PC-3 (cell line): ENCODE data around the gene GPR18. TPM values are rescaled to one million over a fixed set of nuclear protein-coding genes. Genes with fewer than 3 reads are reported as not detected.

Experiments
- ATAC-seq: fragments of 200-7000 bp; cut with Tn5 transposase; 2 replicates; pipeline ENCODE4 v1.9.1; 2020; ENCODE audit warnings: mild to moderate bottlenecking, moderate library complexity
- BruUV-seq: library from RNA; stranded (reverse); fragments of 400-500 nt; replicated peaks from 2 replicates; lab custom pipeline; 2021; lab: Mats Ljungman, UMichigan
- CTCF ChIA-PET: fragments of 300-600 bp; sonication (Branson Sonifier 250); formaldehyde crosslinking; loops from one replicate; lab custom pipeline; 2022; ENCODE audit warnings: antibody characterized with exemption; lab: Charles Lee
- POLR2A ChIA-PET: fragments of 300-600 bp; sonication (Branson Sonifier 250); formaldehyde crosslinking; loops from one replicate; lab custom pipeline; 2022; ENCODE audit warnings: antibody characterized with exemption; ENCODE audit not compliant: unreplicated experiment; lab: Charles Lee
- DNase-seq: peaks from one replicate; pipeline ENCODE4 v3.0.0-alpha.2; 2015
- H2AFZ ChIP-seq: fragments of 300-600 bp; sonication (generic); 2 replicates; pipeline ENCODE4 v1.6.0; 2016; ENCODE audit warnings: antibody characterized with exemption, low read length
- H3F3A ChIP-seq: fragments of 300-600 bp; sonication (generic); one replicate; pipeline ENCODE4 v1.6.0; 2017; ENCODE audit warnings: antibody characterized with exemption, low read length, control low read depth, mild to moderate bottlenecking; ENCODE audit not compliant: unreplicated experiment
- H3K27ac ChIP-seq: fragments of 300-600 bp; sonication (generic); 2 replicates; pipeline ENCODE4 v1.5.1; 2016; ENCODE audit warnings: mild to moderate bottlenecking, low read length
- H3K27me3 ChIP-seq: fragments of 300-600 bp; sonication (generic); 2 replicates; pipeline ENCODE4 v1.6.1; 2016; ENCODE audit warnings: low read length, mixed read lengths
- H3K36me3 ChIP-seq: fragments of 300-600 bp; sonication (generic); 2 replicates; pipeline ENCODE4 v1.6.1; 2016; ENCODE audit warnings: low read depth, mixed run types, low read length, mixed read lengths
- H3K4me1 ChIP-seq: fragments of 300-600 bp; sonication (generic); 2 replicates; pipeline ENCODE4 v1.5.1; 2016; ENCODE audit warnings: low read length; ENCODE audit not compliant: insufficient read depth
- H3K4me2 ChIP-seq: fragments of 300-600 bp; sonication (generic); 2 replicates; pipeline ENCODE4 v1.6.0; 2016; ENCODE audit warnings: low read length
- H3K4me3 ChIP-seq: fragments of 300-600 bp; sonication (generic); 2 replicates; pipeline ENCODE4 v1.5.1; 2016; ENCODE audit warnings: mild to moderate bottlenecking, low read length, mixed read lengths
- H3K79me2 ChIP-seq: fragments of 300-600 bp; sonication (generic); 2 replicates; pipeline ENCODE4 v1.6.1; 2017; ENCODE audit warnings: low read length, mixed read lengths
- H3K9ac ChIP-seq: fragments of 300-600 bp; sonication (generic); 2 replicates; pipeline ENCODE4 v1.6.0; 2016; ENCODE audit warnings: mild to moderate bottlenecking, low read length
- H3K9me2 ChIP-seq: fragments of 300-600 bp; sonication (generic); replicated peaks from 2 replicates; pipeline ENCODE4 v1.6.1; 2016; ENCODE audit warnings: mixed run types, low read length, mixed read lengths
- H3K9me3 ChIP-seq: fragments of 300-600 bp; sonication (generic); 2 replicates; pipeline ENCODE4 v1.6.1; 2016; ENCODE audit warnings: low read length, mixed read lengths
- H4K20me1 ChIP-seq: fragments of 300-600 bp; sonication (generic); 2 replicates; pipeline ENCODE4 v1.6.1; 2016; ENCODE audit warnings: low read length, mixed read lengths
- CTCF ChIP-seq: fragments of 300-600 bp; sonication (generic); conservative IDR thresholded peaks from 2 replicates; pipeline ENCODE4 v1.5.1; 2017; ENCODE audit warnings: antibody characterized with exemption, low read depth, mild to moderate bottlenecking, low read length
- EZH2 ChIP-seq: fragments of 300-600 bp; sonication (generic); IDR thresholded peaks from one replicate; pipeline ENCODE4 v1.6.1; 2017; ENCODE audit warnings: antibody characterized with exemption, mild to moderate bottlenecking, low read length; ENCODE audit not compliant: unreplicated experiment
- EZH2phosphoT487 ChIP-seq: fragments of 300-600 bp; sonication (generic); IDR thresholded peaks from 2 replicates; pipeline ENCODE4 v1.6.1; 2018; ENCODE audit warnings: mild to moderate bottlenecking, antibody characterized with exemption, low read length, borderline replicate concordance
- intact Hi-C: fragments of 100-400 bp; cut with micrococcal nuclease; formaldehyde crosslinking; loops from 2 replicates; pipeline ENCODE4 v1.9.0; 2023
- total RNA-seq: library from RNA; depleted of rRNA; stranded (reverse); fragments of >200 nt; gene quantifications from 2 replicates; pipeline ENCODE4 v1.2.3, GENCODE V29; 2014

Gene GPR18
- total RNA-seq, 1 experiment from 2014 or later: not detected

GRCh38 chr13:99288089-99288488, 29.9 kb upstream of the GPR18 start:
- Histone ChIP-seq H3K4me3 (no peak overlapping the region), H3K27ac (no peak overlapping the region), H3K27me3 (no peaks in the 10 kb centered on the region), H3K4me2 (no peak overlapping the region), H4K20me1 (no peaks in the 10 kb centered on the region), H2AFZ (no peak overlapping the region), H3K4me1 (no peaks in the 10 kb centered on the region), H3K9ac (no peak overlapping the region), H3K36me3 (no peaks in the 10 kb centered on the region), H3K9me2 (no peaks in the 10 kb centered on the region), H3K9me3 (no peaks in the 10 kb centered on the region), H3F3A (no peaks in the 10 kb centered on the region), H3K79me2 (no peaks in the 10 kb centered on the region)
- ATAC-seq (no peak), DNase-seq (no peak)
- ChIA-PET CTCF (no interaction called here), POLR2A (no interaction called here)
- intact Hi-C loops: no loop called here
- BruUV-seq: no TSS peak
- no peak for TF ChIP-seq CTCF

- no peak overlapping the region for H3K4me3 ChIP-seq
- H3K27me3 ChIP-seq: no peaks in the 10 kb centered on the region
- H3K27ac ChIP-seq: no peak overlapping the region
- no peak for TF ChIP-seq CTCF
- no peak for TF ChIP-seq EZH2
- no peak for TF ChIP-seq EZH2phosphoT487
- no peaks in the 10 kb centered on the region for H3F3A ChIP-seq
- no peaks in the 10 kb centered on the region for H3K9me3 ChIP-seq
- no peak overlapping the region for H3K9ac ChIP-seq
- ChIA-PET CTCF (no interaction called here), POLR2A (no interaction called here)
- H3K4me1 ChIP-seq: no peaks in the 10 kb centered on the region
- no peaks in the 10 kb centered on the region for H4K20me1 ChIP-seq
- H3K79me2 ChIP-seq: no peaks in the 10 kb centered on the region
- H2AFZ ChIP-seq: no peak overlapping the region
- ATAC-seq: no peak
- DNase-seq: no peak
- no peaks in the 10 kb centered on the region for H3K9me2 ChIP-seq
- BruUV-seq: no TSS peak
- H3K4me2 ChIP-seq: no peak overlapping the region
- intact Hi-C loops: no loop called here
- no peaks in the 10 kb centered on the region for H3K36me3 ChIP-seq
Observed at GRCh38 chr13:99287551-99287950, 29.4 kb upstream of the GPR18 start.

- no peak overlapping the region for H3K4me2 ChIP-seq
- ChIA-PET POLR2A (no interaction called here), CTCF (no interaction called here)
Observed at GRCh38 chr13:99285432-99286182, 27.4 kb upstream of the GPR18 start.

More at GRCh38 chr13:99285432-99286182, 27.4 kb upstream of the GPR18 start:
- Histone ChIP-seq H2AFZ (no peak overlapping the region), H3K27ac (no peak overlapping the region), H3K9ac (no peak overlapping the region), H4K20me1 (no peaks in the 10 kb centered on the region), H3K36me3 (no peaks in the 10 kb centered on the region), H3K79me2 (no peaks in the 10 kb centered on the region), H3F3A (no peaks in the 10 kb centered on the region), H3K4me1 (no peaks in the 10 kb centered on the region), H3K9me3 (no peaks in the 10 kb centered on the region), H3K4me3 (no peak overlapping the region), H3K27me3 (no peaks in the 10 kb centered on the region), H3K9me2 (no peaks in the 10 kb centered on the region)
- DNase-seq: no peak
- BruUV-seq: no TSS peak
- intact Hi-C loops: no loop called here
- no peak for ATAC-seq
- TF ChIP-seq EZH2: no peak
- no peak for TF ChIP-seq CTCF
- no peak for TF ChIP-seq EZH2phosphoT487
